Lung (tissue), 12 donors: ENCODE data around the gene ZNF503. TPM values are rescaled to one million over a fixed set of nuclear protein-coding genes. Genes with fewer than 3 reads are reported as not detected.

Experiments used
- ATAC-seq: fragments of 200-7000 bp; cut with Tn5 transposase; one replicate; pipeline ENCODE4 v1.9.1; 2020; ENCODE audit warnings: moderate number of reproducible peaks; ENCODE audit not compliant: insufficient read depth, low FRiP score
- DNase-seq, 3 donors: peaks; one replicate each; pipeline ENCODE4 v3.0.0-alpha.2; 2013 to 2017
- H3K27ac ChIP-seq, 2 donors: one replicate each; pipeline ENCODE4 v1.5.1; 2013; ENCODE audit warnings: mild to moderate bottlenecking in 2 of 2, moderate library complexity in 2 of 2, control low read depth in 1 of 2, inconsistent platforms in 1 of 2, low read depth in 1 of 2, low read length in 1 of 2
- H3K27me3 ChIP-seq, 3 donors: one replicate each; pipeline ENCODE4 v1.5.1; 2013; ENCODE audit warnings: low read length in 2 of 3; ENCODE audit not compliant: control insufficient read depth in 3 of 3, insufficient read depth in 3 of 3
- H3K36me3 ChIP-seq, 4 donors: one replicate each; pipeline ENCODE4 v1.5.1; 2013; ENCODE audit warnings: low read length in 4 of 4, mild to moderate bottlenecking in 1 of 4, moderate library complexity in 1 of 4; ENCODE audit not compliant: control insufficient read depth in 4 of 4, insufficient read depth in 4 of 4
- H3K4me1 ChIP-seq, 5 donors: one replicate each; pipeline ENCODE4 v1.5.1; 2013; ENCODE audit warnings: low read length in 5 of 5, mild to moderate bottlenecking in 2 of 5, moderate library complexity in 1 of 5; ENCODE audit not compliant: control insufficient read depth in 5 of 5, insufficient read depth in 5 of 5
- H3K4me3 ChIP-seq: one replicate; pipeline ENCODE4 v1.5.1; 2013; ENCODE audit warnings: mild to moderate bottlenecking, control low read depth, moderate library complexity
- H3K9ac ChIP-seq, 2 donors: one replicate each; pipeline ENCODE4 v1.5.1; 2013; ENCODE audit warnings: low read length in 2 of 2, control low read depth in 1 of 2; ENCODE audit not compliant: insufficient read depth in 1 of 2
- H3K9me3 ChIP-seq, 4 donors: one replicate each; pipeline ENCODE4 v1.5.1; 2013; ENCODE audit warnings: low read length in 3 of 4, mild to moderate bottlenecking in 1 of 4, moderate library complexity in 1 of 4; ENCODE audit not compliant: control insufficient read depth in 4 of 4, insufficient read depth in 3 of 4
- CTCF ChIP-seq: IDR thresholded peaks from 2 replicates; pipeline ENCODE4 v1.5.1; 2012; ENCODE audit warnings: mild to moderate bottlenecking; ENCODE audit errors: control extremely low read depth, extremely low read depth
- WGBS, 2 donors: extraction: QIAGEN DNeasy Blood & Tissue Kit; methylation state at CpG; one replicate each; pipeline ENCODE4 v1.1.7; 2013; 5-methylcytosine and 5-hydroxymethylcytosine counted together
- polyA plus RNA-seq, 2 donors: library from polyadenylated mRNA; stranded (reverse); fragments of 200-250 nt; gene quantifications; one replicate each; pipeline ENCODE4 v1.2.1, GENCODE V29; 2013
- total RNA-seq, 2 donors: library from RNA; depleted of rRNA in 1 of 2; stranded (reverse); fragments of >200 nt in 1 of 2; gene quantifications; one replicate each; pipeline ENCODE4 v1.2.1, GENCODE V29; 2014 to 2021
- donor health status: control.
- donor health status: control.
- donor health status: Bipolar disorder and iron deficiency.
- donor health status: healthy.
- donor health status: DM: yes; HTN: yes; CAD: no.

ZNF503 gene
- total and polyA plus RNA-seq, 4 donors = 11.7 to 37.8 (median 28.4) TPM

- H3K9me3 ChIP-seq = peaks cover 0 to 5% (median 2%) of the 10 kb centered on the region in 4 donors
- no peaks in the 10 kb centered on the region for H3K36me3 ChIP-seq
- WGBS, 2 donors = 92 to 100% methylated on average over 1 of the region's 1 CpG
- H3K27me3 ChIP-seq = no peaks in the 10 kb centered on the region
- no peak for DNase-seq
- H3K4me3 ChIP-seq = no peak overlapping the region
- no peak for ATAC-seq
- H3K4me1 ChIP-seq = peaks cover 0 to 3% (median 0%) of the 10 kb centered on the region in 5 donors
- H3K9ac ChIP-seq = no peak overlapping the region
- H3K27ac ChIP-seq = no peak overlapping the region
- TF ChIP-seq CTCF = no peak
Observed at GRCh38 chr10:75355706-75356105, 45.9 kb downstream of the ZNF503 start.

DNA sequence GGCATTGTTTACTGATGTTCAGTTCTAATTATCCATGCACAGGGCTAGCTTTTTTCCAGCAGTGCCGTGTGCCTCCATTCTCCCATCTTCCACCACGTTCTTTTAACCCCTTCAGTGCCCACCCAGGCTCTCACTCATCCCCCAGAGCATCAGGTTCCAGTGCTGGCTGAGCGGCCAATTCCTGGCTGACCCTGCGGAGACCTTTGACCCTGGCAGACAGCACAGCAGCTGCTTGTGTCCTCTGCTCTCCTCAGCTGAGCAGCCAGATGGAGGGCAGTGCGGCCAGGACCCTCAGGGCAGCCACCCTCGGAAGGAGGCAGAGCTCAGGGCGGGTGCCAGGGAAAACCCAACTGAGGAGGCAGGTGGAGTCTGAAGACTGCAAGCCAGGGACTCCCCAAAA, 48.4 kb downstream of the ZNF503 start:
- Histone ChIP-seq H3K4me3 (no peak overlapping the region), H3K9me3 (peaks cover 0 to 3% (median 2%) of the 10 kb centered on the region in 4 donors), H3K4me1 (no peaks in the 10 kb centered on the region), H3K27ac (no peak overlapping the region), H3K27me3 (no peaks in the 10 kb centered on the region), H3K9ac (no peak overlapping the region), H3K36me3 (no peaks in the 10 kb centered on the region)
- TF ChIP-seq CTCF = no peak
- no peak for ATAC-seq
- 68 to 75% methylated on average over 7 of the region's 7 CpGs for WGBS, 2 donors
- DNase-seq = no peak

DNA sequence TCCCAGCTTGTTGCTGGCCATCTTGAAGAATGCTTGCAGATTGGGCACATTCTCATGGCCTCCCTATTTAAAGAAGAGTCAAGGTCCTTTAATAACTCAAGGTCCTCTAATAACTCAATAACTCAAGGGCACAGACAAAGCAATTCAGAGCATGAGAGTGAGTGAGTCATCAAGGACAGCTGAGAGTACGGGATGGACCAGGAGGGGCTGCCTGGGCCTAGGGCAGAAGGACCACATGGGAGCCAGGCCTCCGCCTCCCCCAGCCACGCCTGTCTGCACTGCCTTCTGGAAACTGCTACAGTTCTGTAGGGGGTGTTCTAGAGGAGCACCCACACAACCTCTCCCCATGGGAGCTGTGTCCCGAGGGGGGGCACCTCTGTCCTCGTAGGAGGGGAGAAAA, 48.9 kb downstream of the ZNF503 start:
- H3K4me1 ChIP-seq = no peaks in the 10 kb centered on the region
- no peaks in the 10 kb centered on the region for H3K27me3 ChIP-seq
- H3K9me3 ChIP-seq = peaks cover 0 to 3% (median 2%) of the 10 kb centered on the region in 4 donors
- TF ChIP-seq CTCF = no peak
- WGBS, 2 donors = 79 to 86% methylated on average over 5 of the region's 5 CpGs
- H3K27ac ChIP-seq = no peak overlapping the region
- ATAC-seq (no peak), DNase-seq (no peak)
- H3K36me3 ChIP-seq = no peaks in the 10 kb centered on the region
- no peak overlapping the region for H3K4me3 ChIP-seq
- no peak overlapping the region for H3K9ac ChIP-seq

GRCh38 chr10:75351637-75352036, 49.9 kb downstream of the ZNF503 start:
- Histone ChIP-seq H3K4me1 (no peaks in the 10 kb centered on the region), H3K27me3 (no peaks in the 10 kb centered on the region), H3K4me3 (no peak overlapping the region), H3K9ac (no peak overlapping the region), H3K9me3 (peaks cover 0 to 3% (median 2%) of the 10 kb centered on the region in 4 donors), H3K36me3 (no peaks in the 10 kb centered on the region), H3K27ac (no peak overlapping the region)
- no peak for DNase-seq
- no peak for TF ChIP-seq CTCF
- ATAC-seq = no peak
- WGBS, 2 donors = 97 to 100% methylated on average over 3 of the region's 3 CpGs
